Epithelial cell of esophagus (primary cell): ENCODE results near the gene SIDT1.
A peak's percentile ranks its signal among the peaks of the same experiment; 100 is the strongest.

Experiments used
- DNase-seq: peaks from one replicate; pipeline ENCODE4 v3.0.0; 2010; ENCODE audit warnings: low read depth
- H3K4me3 ChIP-seq: 2 replicates; pipeline ENCODE4 v1.5.1; 2011; ENCODE audit warnings: mild to moderate bottlenecking, low read length, control low read depth
- TF ChIP-seq, protein P1 (sequence below): IDR thresholded peaks from 2 replicates; pipeline ENCODE4 v1.5.1; 2011; ENCODE audit warnings: low read depth, mild to moderate bottlenecking, low read length, control low read depth, inconsistent platforms; ENCODE audit not compliant: insufficient read depth; ENCODE audit errors: missing control alignments

SIDT1 gene

GRCh38 chr3:113532698-113533533 is 561 bp downstream of the SIDT1 start:
- H3K4me3 ChIP-seq, result peak overlapping the region; percentile 61
- peak; percentile 9 for DNase-seq
- TF ChIP-seq, protein P1, sequence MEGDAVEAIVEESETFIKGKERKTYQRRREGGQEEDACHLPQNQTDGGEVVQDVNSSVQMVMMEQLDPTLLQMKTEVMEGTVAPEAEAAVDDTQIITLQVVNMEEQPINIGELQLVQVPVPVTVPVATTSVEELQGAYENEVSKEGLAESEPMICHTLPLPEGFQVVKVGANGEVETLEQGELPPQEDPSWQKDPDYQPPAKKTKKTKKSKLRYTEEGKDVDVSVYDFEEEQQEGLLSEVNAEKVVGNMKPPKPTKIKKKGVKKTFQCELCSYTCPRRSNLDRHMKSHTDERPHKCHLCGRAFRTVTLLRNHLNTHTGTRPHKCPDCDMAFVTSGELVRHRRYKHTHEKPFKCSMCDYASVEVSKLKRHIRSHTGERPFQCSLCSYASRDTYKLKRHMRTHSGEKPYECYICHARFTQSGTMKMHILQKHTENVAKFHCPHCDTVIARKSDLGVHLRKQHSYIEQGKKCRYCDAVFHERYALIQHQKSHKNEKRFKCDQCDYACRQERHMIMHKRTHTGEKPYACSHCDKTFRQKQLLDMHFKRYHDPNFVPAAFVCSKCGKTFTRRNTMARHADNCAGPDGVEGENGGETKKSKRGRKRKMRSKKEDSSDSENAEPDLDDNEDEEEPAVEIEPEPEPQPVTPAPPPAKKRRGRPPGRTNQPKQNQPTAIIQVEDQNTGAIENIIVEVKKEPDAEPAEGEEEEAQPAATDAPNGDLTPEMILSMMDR, result no peak

GRCh38 chr3:113533534-113533892 is 1.2 kb downstream of the SIDT1 start:
- DNase-seq, result no peak
- H3K4me3 ChIP-seq, result peak overlapping the region; percentile 61
- TF ChIP-seq, protein P1, result no peak

- DNase-seq, result no peak
- no peak overlapping the region for H3K4me3 ChIP-seq
- TF ChIP-seq, protein P1, result no peak
Observed at GRCh38 chr3:113534365-113534764, 2.0 kb downstream of the SIDT1 start.

- H3K4me3 ChIP-seq, result no peak overlapping the region
- DNase-seq, result peak; percentile 18
- TF ChIP-seq, protein P1, result peak; percentile 23
Observed at GRCh38 chr3:113535898-113536297, 3.5 kb downstream of the SIDT1 start.

GRCh38 chr3:113536627-113537101 is 4.3 kb downstream of the SIDT1 start:
- DNase-seq, result peak; percentile 95
- H3K4me3 ChIP-seq, result no peak overlapping the region
- TF ChIP-seq, protein P1, result no peak

DNA sequence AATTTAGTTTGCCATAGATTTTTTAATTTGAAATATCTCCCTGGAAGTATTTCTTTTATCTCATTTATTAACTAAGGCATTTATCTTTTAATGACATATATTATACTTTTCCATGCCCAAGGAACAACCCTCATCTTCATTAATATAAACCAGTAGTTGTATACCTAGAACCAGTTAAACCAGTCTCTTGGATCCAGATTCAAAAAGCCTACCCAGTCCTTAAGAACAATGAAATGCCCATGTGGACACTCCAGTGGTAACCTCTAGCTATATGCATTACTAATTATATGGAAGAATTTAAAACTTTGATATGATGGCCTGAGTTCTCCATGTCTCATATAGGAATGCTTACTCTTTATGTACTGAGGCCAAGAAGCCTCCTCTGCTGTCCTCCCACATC is 4.8 kb downstream of the SIDT1 start:
- TF ChIP-seq, protein P1, result no peak
- H3K4me3 ChIP-seq, result no peak overlapping the region
- peak; percentile 71 for DNase-seq

- DNase-seq, result no peak
- H3K4me3 ChIP-seq, result no peak overlapping the region
- TF ChIP-seq, protein P1, result no peak
Observed at GRCh38 chr3:113541519-113541918, 9.2 kb downstream of the SIDT1 start.
